GM10266 (cell line): Measurements from ENCODE around the gene HEXIM1.

Source experiments
- DNase-seq: peaks from one replicate; pipeline ENCODE4 v3.0.0; 2012; ENCODE audit errors: extremely low spot score
- TF ChIP-seq, protein P1 (sequence below): IDR thresholded peaks from 2 replicates; pipeline ENCODE4 v1.5.1; 2012; ENCODE audit warnings: mild to moderate bottlenecking, low read depth; ENCODE audit not compliant: control insufficient read depth, insufficient read depth; ENCODE audit errors: missing control alignments

The HEXIM1 gene

DNA sequence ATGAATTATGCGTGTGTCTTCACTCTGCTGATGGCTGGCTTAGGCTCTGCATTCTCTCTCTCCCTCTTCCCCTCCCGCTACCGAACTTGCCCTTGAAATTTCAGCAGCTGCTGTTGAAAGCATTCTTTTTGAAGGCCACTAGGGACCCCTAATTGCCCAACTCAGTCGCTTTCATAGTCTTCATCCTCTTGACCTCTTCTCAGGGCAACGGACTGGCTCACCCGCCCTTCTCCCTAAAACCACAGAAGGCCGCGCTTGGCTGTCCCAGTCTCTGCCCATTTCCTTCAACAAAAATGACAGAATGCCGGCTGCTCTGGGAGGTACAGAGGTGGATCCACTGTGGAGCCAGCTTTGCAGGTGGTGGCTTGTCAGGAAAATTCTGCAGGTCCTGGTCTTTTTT lies 52.4 kb downstream of the HEXIM1 start:
- TF ChIP-seq, protein P1, sequence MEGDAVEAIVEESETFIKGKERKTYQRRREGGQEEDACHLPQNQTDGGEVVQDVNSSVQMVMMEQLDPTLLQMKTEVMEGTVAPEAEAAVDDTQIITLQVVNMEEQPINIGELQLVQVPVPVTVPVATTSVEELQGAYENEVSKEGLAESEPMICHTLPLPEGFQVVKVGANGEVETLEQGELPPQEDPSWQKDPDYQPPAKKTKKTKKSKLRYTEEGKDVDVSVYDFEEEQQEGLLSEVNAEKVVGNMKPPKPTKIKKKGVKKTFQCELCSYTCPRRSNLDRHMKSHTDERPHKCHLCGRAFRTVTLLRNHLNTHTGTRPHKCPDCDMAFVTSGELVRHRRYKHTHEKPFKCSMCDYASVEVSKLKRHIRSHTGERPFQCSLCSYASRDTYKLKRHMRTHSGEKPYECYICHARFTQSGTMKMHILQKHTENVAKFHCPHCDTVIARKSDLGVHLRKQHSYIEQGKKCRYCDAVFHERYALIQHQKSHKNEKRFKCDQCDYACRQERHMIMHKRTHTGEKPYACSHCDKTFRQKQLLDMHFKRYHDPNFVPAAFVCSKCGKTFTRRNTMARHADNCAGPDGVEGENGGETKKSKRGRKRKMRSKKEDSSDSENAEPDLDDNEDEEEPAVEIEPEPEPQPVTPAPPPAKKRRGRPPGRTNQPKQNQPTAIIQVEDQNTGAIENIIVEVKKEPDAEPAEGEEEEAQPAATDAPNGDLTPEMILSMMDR, result no peak
- no peak for DNase-seq

DNA sequence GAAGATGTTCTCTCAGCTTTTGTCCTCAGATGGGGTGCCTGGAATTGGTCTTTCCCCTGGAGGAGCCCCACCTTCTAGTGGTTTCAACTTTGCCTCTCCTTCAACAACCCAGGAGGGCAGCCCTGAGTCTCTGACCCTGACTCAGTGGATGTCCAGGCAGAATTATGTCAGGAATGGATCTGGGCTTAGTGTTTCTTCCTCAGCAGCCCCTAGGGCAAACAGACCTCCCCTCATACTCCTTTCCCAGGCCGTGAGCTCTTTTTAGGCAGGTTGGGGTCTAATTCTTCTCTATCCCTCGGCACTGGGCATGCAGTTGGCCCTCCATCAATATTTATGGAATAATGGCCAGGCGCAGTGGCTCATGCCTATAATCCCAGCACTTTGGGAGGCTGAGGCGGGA lies 53.2 kb downstream of the HEXIM1 start:
- no peak for DNase-seq
- TF ChIP-seq, protein P1, result no peak
